ENCODE data around the gene ABLIM3. TPM values are rescaled to one million over a fixed set of nuclear protein-coding genes. Genes with fewer than 3 reads are reported as not detected.
A peak's percentile ranks its signal among the peaks of the same experiment; 100 is the strongest.

ABLIM3 gene
- total and polyA plus RNA-seq, 11 donors, result 43.2 to 175 (median 97.8) TPM

DNA sequence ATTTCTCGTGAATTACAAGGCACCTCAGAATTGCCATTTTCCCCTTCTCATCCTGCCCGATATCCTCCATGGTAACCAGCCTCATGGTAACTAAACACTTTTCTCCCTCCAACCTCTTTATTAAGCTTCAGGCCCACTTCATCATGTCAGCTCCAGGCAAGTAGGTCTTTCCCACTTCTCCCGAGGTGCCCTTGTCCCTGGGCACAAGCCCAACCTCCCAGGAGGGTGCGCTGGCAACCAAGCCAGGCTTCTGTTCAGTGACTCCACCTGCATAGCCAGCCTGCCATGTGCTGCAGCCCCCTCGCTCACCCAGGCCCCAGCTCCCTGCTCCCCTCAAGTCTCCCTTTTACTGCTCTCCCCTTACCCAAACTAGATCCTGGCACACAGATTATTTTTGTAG is 83.0 kb downstream of the ABLIM3 start:
- Histone ChIP-seq H3K9me3 (no peaks in the 10 kb centered on the region), H3K27ac (peak overlapping the region in 11 of 12 donors; percentile 1 to 84 (median 36)), H3K36me3 (peaks cover 0 to 47% (median 9%) of the 10 kb centered on the region in 9 donors), H3K4me1 (peaks cover 3 to 68% (median 39%) of the 10 kb centered on the region in 12 donors), H3K4me3 (no peak overlapping the region), H3K27me3 (no peaks in the 10 kb centered on the region)
- 44 to 62% (median 59%) methylated on average over 5 of the region's 5 CpGs for WGBS, 4 donors
- intact Hi-C loops (cut with DNase I), result loop anchor here in 3 of 10 donors (1.0 to 10.0 kb wide), 3 partner anchors 37 to 159 kb away; partner anchors contain the start of gene SH3TC2 (in 1 of the 3)
- DNase-seq (peak; percentile 66 to 83 (median 75)), ATAC-seq (peak; percentile 66 to 84 (median 78))
- no peak for TF ChIP-seq POLR2A (IDR thresholded peaks at IDR 0.05)
- TF ChIP-seq, protein P1, sequence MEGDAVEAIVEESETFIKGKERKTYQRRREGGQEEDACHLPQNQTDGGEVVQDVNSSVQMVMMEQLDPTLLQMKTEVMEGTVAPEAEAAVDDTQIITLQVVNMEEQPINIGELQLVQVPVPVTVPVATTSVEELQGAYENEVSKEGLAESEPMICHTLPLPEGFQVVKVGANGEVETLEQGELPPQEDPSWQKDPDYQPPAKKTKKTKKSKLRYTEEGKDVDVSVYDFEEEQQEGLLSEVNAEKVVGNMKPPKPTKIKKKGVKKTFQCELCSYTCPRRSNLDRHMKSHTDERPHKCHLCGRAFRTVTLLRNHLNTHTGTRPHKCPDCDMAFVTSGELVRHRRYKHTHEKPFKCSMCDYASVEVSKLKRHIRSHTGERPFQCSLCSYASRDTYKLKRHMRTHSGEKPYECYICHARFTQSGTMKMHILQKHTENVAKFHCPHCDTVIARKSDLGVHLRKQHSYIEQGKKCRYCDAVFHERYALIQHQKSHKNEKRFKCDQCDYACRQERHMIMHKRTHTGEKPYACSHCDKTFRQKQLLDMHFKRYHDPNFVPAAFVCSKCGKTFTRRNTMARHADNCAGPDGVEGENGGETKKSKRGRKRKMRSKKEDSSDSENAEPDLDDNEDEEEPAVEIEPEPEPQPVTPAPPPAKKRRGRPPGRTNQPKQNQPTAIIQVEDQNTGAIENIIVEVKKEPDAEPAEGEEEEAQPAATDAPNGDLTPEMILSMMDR (IDR thresholded peaks at IDR 0.05), result no peak

GRCh38 chr5:149227168-149227826 is 86.0 kb downstream of the ABLIM3 start:
- WGBS, 4 donors, result 66 to 77% (median 73%) methylated on average over 2 of the region's 2 CpGs
- Histone ChIP-seq H3K4me1 (peaks cover 0 to 50% (median 23%) of the 10 kb centered on the region in 12 donors), H3K27me3 (no peaks in the 10 kb centered on the region), H3K9me3 (no peaks in the 10 kb centered on the region), H3K4me3 (no peak overlapping the region), H3K36me3 (peaks cover 0 to 44% (median 19%) of the 10 kb centered on the region in 9 donors), H3K27ac (peak overlapping the region in 7 of 12 donors; percentile 28 to 78 (median 68))
- DNase-seq (no peak), ATAC-seq (peak in 1 of 4 donors; percentile 23)
- intact Hi-C loops (cut with DNase I), result loop anchor here in 4 of 10 donors (5.0 to 10.0 kb wide), 4 partner anchors 35 to 162 kb away; partner anchors contain the start of genes ABLIM3 (in 1 of the 4) and SH3TC2 (in 1 of the 4)
- no peak for TF ChIP-seq POLR2A (IDR thresholded peaks at IDR 0.05)
- TF ChIP-seq, protein P1 (IDR thresholded peaks at IDR 0.05), result no peak

DNA sequence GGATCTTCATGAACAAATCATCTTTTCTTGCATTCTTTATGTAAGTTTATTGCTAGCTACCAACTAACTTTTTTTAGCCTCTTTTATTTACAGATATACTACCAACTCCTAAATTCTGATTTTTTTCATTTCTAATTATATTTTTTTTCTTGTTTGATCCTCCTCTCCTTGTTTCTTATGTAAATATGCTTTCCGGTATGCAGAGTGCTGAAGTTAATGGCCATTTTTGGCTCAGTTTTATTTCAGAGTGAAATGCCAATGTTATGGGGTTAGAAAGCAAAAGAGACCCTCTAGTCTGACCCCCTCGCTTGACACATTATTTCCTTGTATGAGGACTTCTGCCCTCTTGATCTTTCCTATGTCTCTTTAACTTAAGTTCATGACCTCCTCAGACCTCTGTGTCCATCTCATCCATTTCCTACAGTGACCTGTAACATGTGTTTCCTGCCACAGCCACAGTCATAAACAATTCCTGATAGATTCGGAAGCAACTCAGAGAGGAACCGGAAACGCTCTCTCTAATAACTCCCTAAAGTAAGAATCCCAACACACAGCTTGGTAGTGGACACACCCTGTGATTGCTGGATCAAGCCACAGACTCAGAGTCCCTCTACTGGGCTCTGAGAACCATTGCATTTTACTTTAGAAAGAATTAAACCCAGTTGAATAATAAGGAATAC is 87.5 kb downstream of the ABLIM3 start:
- H3K9me3 ChIP-seq, result no peaks in the 10 kb centered on the region
- H3K4me1 ChIP-seq, result peaks cover 0 to 40% (median 21%) of the 10 kb centered on the region in 12 donors
- peak overlapping the region; percentile 11 to 78 (median 64) for H3K27ac ChIP-seq
- TF ChIP-seq, protein P1 (IDR thresholded peaks at IDR 0.05), result peak; percentile 52 to 89 (median 84)
- no peak for TF ChIP-seq POLR2A (IDR thresholded peaks at IDR 0.05)
- H3K4me3 ChIP-seq, result no peak overlapping the region
- peak in 4 of 5 donors; percentile 54 to 72 (median 66) for DNase-seq
- intact Hi-C loops (cut with DNase I), result loop anchor here (1.0 to 10.0 kb wide), 7 partner anchors 36 to 164 kb away; partner anchors contain the start of genes ABLIM3 (in 8 of the 10) and SH3TC2 (in 1 of the 10)
- H3K36me3 ChIP-seq, result peaks cover 0 to 51% (median 33%) of the 10 kb centered on the region in 9 donors
- 20 to 29% (median 25%) methylated on average over 5 of the region's 5 CpGs for WGBS, 4 donors
- H3K27me3 ChIP-seq, result no peaks in the 10 kb centered on the region
- ATAC-seq, result peak; percentile 87 to 94 (median 92)
